Measurements from ENCODE around the gene DHX9.

- TF ChIP-seq POLR2AphosphoS5 (IDR thresholded peaks at IDR 0.05) = no peak
- TF ChIP-seq, protein P1, sequence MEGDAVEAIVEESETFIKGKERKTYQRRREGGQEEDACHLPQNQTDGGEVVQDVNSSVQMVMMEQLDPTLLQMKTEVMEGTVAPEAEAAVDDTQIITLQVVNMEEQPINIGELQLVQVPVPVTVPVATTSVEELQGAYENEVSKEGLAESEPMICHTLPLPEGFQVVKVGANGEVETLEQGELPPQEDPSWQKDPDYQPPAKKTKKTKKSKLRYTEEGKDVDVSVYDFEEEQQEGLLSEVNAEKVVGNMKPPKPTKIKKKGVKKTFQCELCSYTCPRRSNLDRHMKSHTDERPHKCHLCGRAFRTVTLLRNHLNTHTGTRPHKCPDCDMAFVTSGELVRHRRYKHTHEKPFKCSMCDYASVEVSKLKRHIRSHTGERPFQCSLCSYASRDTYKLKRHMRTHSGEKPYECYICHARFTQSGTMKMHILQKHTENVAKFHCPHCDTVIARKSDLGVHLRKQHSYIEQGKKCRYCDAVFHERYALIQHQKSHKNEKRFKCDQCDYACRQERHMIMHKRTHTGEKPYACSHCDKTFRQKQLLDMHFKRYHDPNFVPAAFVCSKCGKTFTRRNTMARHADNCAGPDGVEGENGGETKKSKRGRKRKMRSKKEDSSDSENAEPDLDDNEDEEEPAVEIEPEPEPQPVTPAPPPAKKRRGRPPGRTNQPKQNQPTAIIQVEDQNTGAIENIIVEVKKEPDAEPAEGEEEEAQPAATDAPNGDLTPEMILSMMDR (IDR thresholded peaks at IDR 0.05) = no peak
Measured at GRCh38 chr1:182925661-182926060, 86.5 kb downstream of the DHX9 start.
